ENCODE results near the gene ASPM. TPM values are rescaled to one million over a fixed set of nuclear protein-coding genes. Genes with fewer than 3 reads are reported as not detected.

Gene ASPM
- total RNA-seq, 2 experiments from 2014 or later = 47.8 to 49.5 TPM

GRCh38 chr1:197141575-197141974 lies 4.9 kb downstream of the ASPM start:
- Mint-ChIP-seq H3K4me1 (peaks cover 19% of the 10 kb centered on the region), H3K27me3 (peaks cover 3% of the 10 kb centered on the region), H3K9me3 (ENCODE audit: low read depth) (no peaks in the 10 kb centered on the region), H3K36me3 (ENCODE audit: low read depth) (peaks cover 37% of the 10 kb centered on the region), H3K4me3 (no peak overlapping the region), H3K27ac (no peak overlapping the region)
- ATAC-seq (no peak), DNase-seq (no peak)
- POLR2A ChIA-PET = no interaction called here
- intact Hi-C loops (cut with DNase I, micrococcal nuclease) = loop anchor here in 1 of 2 experiments (5.0 to 10.0 kb wide), 2 partner anchors 633 to 761 kb away; partner anchors contain the start of genes C1orf53 and DENND1B
- CTCF ChIA-PET = no interaction called here

DNA sequence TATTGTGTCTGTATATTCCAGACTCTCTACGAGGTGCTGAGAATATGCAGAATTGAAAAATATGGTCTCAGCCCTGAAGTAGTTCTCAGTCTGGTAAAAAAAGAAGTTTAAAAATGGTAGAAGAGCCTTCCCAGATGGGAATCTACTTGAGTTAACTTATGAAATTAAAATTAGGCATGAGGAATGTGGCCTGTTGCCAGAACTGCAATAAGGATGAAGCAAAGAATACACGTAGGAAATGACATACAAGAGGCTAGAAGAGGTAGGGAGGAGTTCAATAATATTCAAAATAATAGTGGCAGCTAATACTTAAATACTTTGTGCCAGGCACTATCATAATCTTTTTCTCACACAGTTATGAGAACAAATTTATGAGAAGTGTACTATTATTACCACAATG lies 6.3 kb downstream of the ASPM start:
- no peak overlapping the region for H3K27ac Mint-ChIP-seq
- H3K27me3 Mint-ChIP-seq = peaks cover 3% of the 10 kb centered on the region
- peaks cover 36% of the 10 kb centered on the region for H3K36me3 Mint-ChIP-seq (ENCODE audit: low read depth)
- peaks cover 19% of the 10 kb centered on the region for H3K4me1 Mint-ChIP-seq
- ChIA-PET CTCF (no interaction called here), POLR2A (no interaction called here)
- intact Hi-C loops (cut with DNase I, micrococcal nuclease) = loop anchor here in 1 of 2 experiments (5.0 to 10.0 kb wide), 2 partner anchors 635 to 762 kb away; partner anchors contain the start of genes C1orf53 and DENND1B
- H3K9me3 Mint-ChIP-seq (ENCODE audit: low read depth) = no peaks in the 10 kb centered on the region
- DNase-seq (no peak), ATAC-seq (no peak)
- no peak overlapping the region for H3K4me3 Mint-ChIP-seq

DNA sequence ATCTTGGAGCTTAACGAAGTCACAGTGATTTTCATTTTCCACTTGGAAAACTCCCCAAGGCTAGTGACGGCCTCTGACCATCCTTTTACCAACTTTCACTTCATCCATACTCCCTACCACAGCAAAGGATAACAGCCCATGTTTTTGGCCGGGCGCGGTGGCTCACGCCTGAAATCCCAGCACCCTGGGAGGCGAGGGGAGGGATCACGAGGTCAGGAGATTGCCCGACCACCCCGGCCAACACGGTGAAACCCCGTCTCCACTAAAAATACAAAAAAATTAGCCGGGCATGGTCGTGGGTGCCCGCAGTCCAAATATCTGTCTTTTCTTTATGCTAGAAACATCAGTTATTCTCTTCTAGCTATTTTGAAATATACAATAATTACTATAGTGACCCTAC lies 7.3 kb downstream of the ASPM start:
- Mint-ChIP-seq H3K4me3 (no peak overlapping the region), H3K9me3 (ENCODE audit: low read depth) (no peaks in the 10 kb centered on the region), H3K27me3 (peaks cover 3% of the 10 kb centered on the region), H3K27ac (no peak overlapping the region), H3K36me3 (ENCODE audit: low read depth) (peaks cover 39% of the 10 kb centered on the region), H3K4me1 (peaks cover 17% of the 10 kb centered on the region)
- DNase-seq = no peak
- CTCF ChIA-PET = interaction anchor here (0.7 kb wide), 1 partner anchor 904 kb away, joined by 3 read pairs; no protein-coding TSS in a partner anchor
- no peak for ATAC-seq
- intact Hi-C loops (cut with DNase I, micrococcal nuclease) = no loop called here
- POLR2A ChIA-PET = no interaction called here

- DNase-seq (peak; percentile 25), ATAC-seq (peak; percentile 65)
- H3K27me3 Mint-ChIP-seq = no peaks in the 10 kb centered on the region
- H3K36me3 Mint-ChIP-seq (ENCODE audit: low read depth) = peaks cover 32% of the 10 kb centered on the region
- H3K27ac Mint-ChIP-seq = no peak overlapping the region
- no peaks in the 10 kb centered on the region for H3K9me3 Mint-ChIP-seq (ENCODE audit: low read depth)
- peaks cover 17% of the 10 kb centered on the region for H3K4me1 Mint-ChIP-seq
- intact Hi-C loops (cut with DNase I, micrococcal nuclease) = no loop called here
- ChIA-PET POLR2A (no interaction called here), CTCF (no interaction called here)
- H3K4me3 Mint-ChIP-seq = no peak overlapping the region
Observed at GRCh38 chr1:197137322-197137721, 9.1 kb downstream of the ASPM start.

GRCh38 chr1:197130677-197131304 lies 15.7 kb downstream of the ASPM start:
- ATAC-seq (no peak), DNase-seq (no peak)
- POLR2A ChIA-PET = no interaction called here
- intact Hi-C loops (cut with DNase I, micrococcal nuclease) = no loop called here
- Mint-ChIP-seq H3K4me3 (no peak overlapping the region), H3K36me3 (ENCODE audit: low read depth) (peaks cover 24% of the 10 kb centered on the region), H3K27me3 (no peaks in the 10 kb centered on the region), H3K9me3 (ENCODE audit: low read depth) (no peaks in the 10 kb centered on the region), H3K27ac (no peak overlapping the region), H3K4me1 (no peaks in the 10 kb centered on the region)
- CTCF ChIA-PET = no interaction called here

- CTCF ChIA-PET = no interaction called here
- DNase-seq = no peak
- Mint-ChIP-seq H3K27ac (no peak overlapping the region), H3K4me1 (no peaks in the 10 kb centered on the region), H3K9me3 (ENCODE audit: low read depth) (no peaks in the 10 kb centered on the region), H3K4me3 (no peak overlapping the region), H3K27me3 (no peaks in the 10 kb centered on the region), H3K36me3 (ENCODE audit: low read depth) (peaks cover 29% of the 10 kb centered on the region)
- intact Hi-C loops (cut with DNase I, micrococcal nuclease) = no loop called here
- POLR2A ChIA-PET = interaction anchor here (0.6 kb wide), 1 partner anchor 836 kb away, joined by 3 read pairs; no protein-coding TSS in a partner anchor
- ATAC-seq = no peak
Observed at GRCh38 chr1:197129698-197130097, 16.8 kb downstream of the ASPM start.

DNA sequence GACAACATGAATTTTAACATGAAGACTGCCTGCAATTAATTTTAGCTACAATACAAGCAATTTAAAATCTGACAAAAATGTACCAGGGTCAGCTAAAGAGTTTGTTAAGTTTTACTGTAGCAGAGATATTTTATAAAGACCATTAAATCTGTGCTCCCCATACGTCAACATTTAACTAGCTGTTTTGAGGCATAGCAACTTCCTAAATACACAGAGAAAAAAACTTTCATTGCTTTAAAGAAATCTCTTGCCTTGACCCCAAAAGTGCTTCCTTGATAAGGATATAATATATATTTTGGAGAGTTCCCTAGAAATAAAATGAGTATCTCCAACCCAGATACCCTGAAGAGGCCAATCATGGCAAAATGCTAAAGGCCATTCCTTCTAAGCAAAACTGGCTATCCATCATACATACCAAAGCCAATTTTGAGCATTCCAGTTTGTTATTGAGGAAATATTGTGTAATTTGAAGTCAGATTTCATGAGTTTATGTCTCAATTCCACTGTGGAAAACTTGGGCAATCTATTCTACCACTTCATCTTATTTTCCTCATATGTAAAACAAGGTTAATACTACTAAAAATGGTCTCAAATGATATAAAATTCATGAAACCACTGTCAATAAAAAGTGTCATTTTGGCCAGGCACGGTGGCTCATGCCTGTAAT lies 19.1 kb downstream of the ASPM start:
- intact Hi-C loops (cut with DNase I, micrococcal nuclease) = no loop called here
- no peak overlapping the region for H3K4me3 Mint-ChIP-seq
- ChIA-PET POLR2A (no interaction called here), CTCF (no interaction called here)
- H3K9me3 Mint-ChIP-seq (ENCODE audit: low read depth) = no peaks in the 10 kb centered on the region
- H3K36me3 Mint-ChIP-seq (ENCODE audit: low read depth) = peaks cover 26% of the 10 kb centered on the region
- no peak overlapping the region for H3K27ac Mint-ChIP-seq
- no peak for ATAC-seq
- DNase-seq = no peak
- no peaks in the 10 kb centered on the region for H3K27me3 Mint-ChIP-seq
- H3K4me1 Mint-ChIP-seq = no peaks in the 10 kb centered on the region

DNA sequence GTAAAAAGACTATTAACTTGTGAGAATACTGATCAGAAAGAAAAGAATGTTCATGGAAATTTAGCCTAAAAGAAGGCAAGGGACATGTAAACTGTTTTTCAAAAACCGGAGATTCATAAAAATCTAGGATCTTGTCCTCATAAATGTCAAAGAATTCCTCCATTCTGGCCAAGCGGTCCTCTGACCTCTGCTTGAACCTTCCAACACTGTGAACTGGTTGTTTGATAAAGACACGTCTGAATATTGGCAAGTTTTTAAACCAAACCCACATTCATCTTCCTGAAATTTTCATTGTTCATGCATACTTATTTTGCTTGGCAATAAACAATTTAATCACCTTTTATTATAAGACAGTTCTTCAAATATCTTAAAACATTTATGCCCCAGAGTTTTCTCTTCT lies 19.8 kb downstream of the ASPM start:
- intact Hi-C loops (cut with DNase I, micrococcal nuclease) = no loop called here

GRCh38 chr1:197124376-197124775 lies 22.1 kb downstream of the ASPM start:
- Mint-ChIP-seq H3K27ac (no peak overlapping the region), H3K9me3 (ENCODE audit: low read depth) (no peaks in the 10 kb centered on the region), H3K27me3 (no peaks in the 10 kb centered on the region), H3K36me3 (ENCODE audit: low read depth) (peaks cover 29% of the 10 kb centered on the region), H3K4me1 (no peaks in the 10 kb centered on the region), H3K4me3 (no peak overlapping the region)
- ATAC-seq = no peak
- POLR2A ChIA-PET = no interaction called here
- DNase-seq = no peak
- intact Hi-C loops (cut with DNase I, micrococcal nuclease) = no loop called here
- CTCF ChIA-PET = no interaction called here

More for the DNA sequence above, 19.8 kb downstream of the ASPM start:
- Mint-ChIP-seq H3K4me3 (no peak overlapping the region), H3K36me3 (ENCODE audit: low read depth) (peaks cover 32% of the 10 kb centered on the region), H3K4me1 (no peaks in the 10 kb centered on the region), H3K27me3 (no peaks in the 10 kb centered on the region), H3K9me3 (ENCODE audit: low read depth) (no peaks in the 10 kb centered on the region), H3K27ac (no peak overlapping the region)
- ChIA-PET POLR2A (no interaction called here), CTCF (no interaction called here)
- DNase-seq (no peak), ATAC-seq (no peak)

DNA sequence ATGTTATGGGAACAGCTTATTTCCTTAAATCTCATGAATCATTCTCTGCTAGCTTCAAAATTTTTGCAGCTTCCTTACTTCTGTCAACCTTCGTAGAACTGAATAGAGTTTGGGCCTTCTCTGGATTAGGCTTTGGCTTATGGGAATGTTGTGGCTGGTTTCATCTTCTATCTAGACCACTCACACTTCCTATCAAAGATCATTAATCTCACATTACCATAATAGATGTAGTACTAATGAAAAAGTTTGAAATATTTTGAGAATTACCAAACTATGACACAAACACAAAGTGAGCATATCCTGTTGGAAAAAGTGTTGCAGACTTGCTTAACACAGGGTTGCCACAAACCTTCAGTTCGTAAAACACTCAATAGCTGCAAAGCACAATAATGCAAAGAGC lies 30.3 kb downstream of the ASPM start:
- CTCF ChIA-PET = no interaction called here
- ATAC-seq = no peak
- Mint-ChIP-seq H3K27me3 (no peaks in the 10 kb centered on the region), H3K4me1 (no peaks in the 10 kb centered on the region), H3K27ac (no peak overlapping the region), H3K4me3 (no peak overlapping the region), H3K9me3 (ENCODE audit: low read depth) (no peaks in the 10 kb centered on the region), H3K36me3 (ENCODE audit: low read depth) (peaks cover 13% of the 10 kb centered on the region)
- DNase-seq = no peak
- POLR2A ChIA-PET = no interaction called here
- intact Hi-C loops (cut with DNase I, micrococcal nuclease) = no loop called here

GRCh38 chr1:197106869-197107268 lies 39.6 kb downstream of the ASPM start:
- Mint-ChIP-seq H3K4me1 (peaks cover 20% of the 10 kb centered on the region), H3K36me3 (ENCODE audit: low read depth) (peaks cover 25% of the 10 kb centered on the region), H3K4me3 (no peak overlapping the region), H3K27me3 (no peaks in the 10 kb centered on the region), H3K27ac (no peak overlapping the region), H3K9me3 (ENCODE audit: low read depth) (peaks cover 2% of the 10 kb centered on the region)
- intact Hi-C loops (cut with DNase I, micrococcal nuclease) = no loop called here
- ChIA-PET POLR2A (no interaction called here), CTCF (interaction anchor here (1.2 kb wide), 1 partner anchor 10 kb away, joined by 3 read pairs; no protein-coding TSS in a partner anchor)
- no peak for DNase-seq
- no peak for ATAC-seq

DNA sequence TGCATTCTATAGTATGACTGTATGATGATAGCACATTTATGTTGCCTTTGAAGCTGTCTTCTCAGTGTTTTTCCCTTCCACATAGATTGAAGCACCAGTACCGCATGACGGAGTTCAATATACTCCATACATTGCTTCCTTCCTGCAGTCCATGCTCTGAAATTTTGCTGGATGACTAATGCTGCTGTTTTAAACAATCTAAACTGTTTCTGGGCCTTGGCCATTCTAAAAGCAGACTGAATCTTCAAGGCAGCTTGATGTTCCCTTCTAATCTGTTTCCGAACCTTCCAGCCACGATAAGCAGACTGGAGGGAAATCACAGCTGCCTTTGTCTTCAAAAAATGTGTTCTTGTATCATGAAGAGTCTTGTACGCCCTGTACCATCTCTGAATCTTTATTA lies 43.2 kb downstream of the ASPM start:
- Mint-ChIP-seq H3K4me1 (peaks cover 36% of the 10 kb centered on the region), H3K4me3 (no peak overlapping the region), H3K9me3 (ENCODE audit: low read depth) (peaks cover 2% of the 10 kb centered on the region), H3K36me3 (ENCODE audit: low read depth) (peaks cover 30% of the 10 kb centered on the region), H3K27ac (no peak overlapping the region), H3K27me3 (no peaks in the 10 kb centered on the region)
- ATAC-seq (no peak), DNase-seq (no peak)
- ChIA-PET POLR2A (no interaction called here), CTCF (interaction anchor here (0.6 to 1.0 kb wide), 2 partner anchors 19 to 23 kb away, joined by 4 to 5 read pairs; no protein-coding TSS in a partner anchor)
- intact Hi-C loops (cut with DNase I, micrococcal nuclease) = no loop called here
